Hematopoietic multipotent progenitor cell treated with erythropoietin and hydrocortisone succinate and interleukin-3 and kit ligand, for 8 days (in vitro differentiated cells): ENCODE measurements around the gene RIMBP2.

ENCODE experiments used
- DNase-seq: peaks from one replicate; pipeline ENCODE4 v3.0.0-alpha.2; 2015

The RIMBP2 gene

DNA sequence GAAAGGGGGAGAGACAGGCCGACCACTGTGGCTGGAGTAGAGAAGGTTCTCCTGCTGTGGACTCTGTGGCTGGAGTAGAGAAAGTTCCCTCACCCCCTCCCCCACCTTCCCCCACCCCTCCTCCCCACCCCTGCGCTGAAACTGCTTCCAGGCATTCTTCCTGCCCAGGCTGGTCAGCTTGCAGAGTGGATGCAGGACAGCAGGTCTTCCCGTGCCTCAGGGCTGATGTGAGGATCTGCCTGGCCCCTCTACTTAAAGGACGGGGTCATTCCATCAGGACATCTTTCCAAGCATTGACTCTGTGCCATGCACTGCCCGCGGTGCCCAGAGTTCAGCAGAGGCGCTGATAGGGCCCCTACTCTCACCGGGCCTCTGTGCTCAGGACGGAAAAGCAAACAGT lies 13.2 kb upstream of the RIMBP2 start:
- DNase-seq: no peak

DNA sequence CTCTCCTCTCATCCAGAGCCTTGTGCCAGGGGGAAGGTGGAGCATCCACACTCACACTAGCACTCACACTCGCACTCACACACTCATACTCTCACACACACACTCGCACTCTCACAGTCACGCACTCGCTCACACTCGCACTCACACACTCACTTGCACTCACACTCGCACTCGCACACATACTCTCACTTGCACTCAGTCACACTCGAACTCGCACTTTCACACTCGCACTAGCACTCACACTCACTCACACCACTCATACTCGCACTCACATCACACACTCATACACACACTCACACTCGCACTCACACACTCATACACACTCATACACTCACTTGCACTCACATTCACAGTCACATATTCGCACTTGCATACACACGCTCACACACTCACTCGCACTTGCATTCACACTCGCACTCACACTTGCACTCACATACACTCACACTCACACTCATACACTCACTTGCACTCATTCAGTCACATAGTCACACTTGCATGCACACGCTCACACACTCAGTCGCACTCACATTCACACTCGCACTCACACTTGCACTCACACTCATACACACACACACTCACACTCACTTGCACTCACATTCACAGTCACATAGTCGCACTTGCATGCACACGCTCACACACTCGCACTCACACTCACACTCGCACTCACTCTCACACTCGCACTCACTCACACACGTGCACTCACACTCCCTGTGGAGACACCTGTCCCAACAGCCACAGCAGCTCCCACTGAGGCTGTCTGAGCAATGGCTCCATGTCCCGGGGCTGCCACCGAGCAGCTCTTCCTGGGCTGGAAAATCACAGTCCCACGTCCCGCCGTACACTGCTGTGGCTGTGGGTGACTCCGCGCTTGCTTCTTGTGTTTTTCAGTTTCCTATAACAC lies 12.3 kb upstream of the RIMBP2 start:
- no peak for DNase-seq

- DNase-seq: no peak
Observed at GRCh38 chr12:130719263-130719859, 3.3 kb upstream of the RIMBP2 start.

- no peak for DNase-seq
Observed at GRCh38 chr12:130717752-130718151, 1.7 kb upstream of the RIMBP2 start.

DNA sequence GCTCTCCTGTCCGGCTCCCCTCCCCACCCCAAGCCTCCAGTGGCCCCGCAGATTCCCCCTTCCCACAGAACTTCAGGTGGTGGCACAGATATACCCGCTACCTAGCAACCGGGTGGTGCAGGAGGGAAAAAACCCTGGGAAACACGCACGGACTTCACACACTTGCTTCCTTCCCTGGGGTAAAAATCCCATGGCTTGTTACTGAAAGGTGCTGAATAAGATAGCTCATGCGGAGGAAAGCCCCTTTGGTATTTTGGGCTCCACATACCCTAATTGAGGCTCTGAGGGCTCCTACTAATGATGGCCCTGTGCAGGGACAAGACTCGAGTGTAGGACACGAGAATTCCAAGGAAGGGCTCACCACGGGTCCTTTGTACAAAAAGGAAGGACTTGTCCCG lies 869 bp upstream of the RIMBP2 start:
- DNase-seq: no peak

- DNase-seq: no peak
Observed at GRCh38 chr12:130715150-130715997, 725 bp downstream of the RIMBP2 start.

- DNase-seq: no peak
Observed at GRCh38 chr12:130714591-130715149, 1.4 kb downstream of the RIMBP2 start.

GRCh38 chr12:130714091-130714590 lies 2.0 kb downstream of the RIMBP2 start:
- DNase-seq: no peak

- no peak for DNase-seq
Observed at GRCh38 chr12:130713581-130713991, 2.5 kb downstream of the RIMBP2 start.

DNA sequence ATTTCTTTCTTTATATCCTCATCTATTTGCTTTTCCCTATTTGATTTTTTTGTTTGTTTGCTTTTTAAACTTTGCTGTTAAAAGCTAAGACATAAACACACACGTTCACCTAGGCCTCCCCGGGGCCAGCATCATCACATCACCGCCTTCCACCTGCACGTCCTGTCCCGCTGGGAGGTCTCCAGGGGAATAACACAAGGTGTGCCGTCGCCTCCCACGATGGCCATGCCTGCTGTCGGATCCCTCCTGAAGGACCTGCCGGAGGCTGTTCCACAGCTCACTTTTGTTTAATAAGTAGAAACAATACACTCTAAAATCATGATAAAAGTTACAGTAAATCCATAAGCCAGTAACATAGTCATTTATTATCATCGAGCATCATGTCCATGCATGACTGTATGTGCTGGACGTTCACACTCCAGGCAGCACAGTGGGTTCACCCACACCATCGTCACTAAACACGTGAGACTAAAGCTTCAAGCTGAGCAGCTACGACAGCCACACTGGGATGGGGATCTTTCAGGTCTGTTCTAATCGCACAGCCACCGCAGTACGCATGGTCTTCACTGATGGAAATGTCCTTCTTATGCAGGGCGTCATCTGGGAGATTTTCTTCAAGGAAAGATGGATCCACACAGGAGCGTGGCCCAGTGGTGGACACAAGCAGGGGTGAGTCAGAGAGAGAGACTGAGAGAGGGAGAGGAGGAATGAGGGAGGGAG lies 3.6 kb downstream of the RIMBP2 start:
- no peak for DNase-seq

GRCh38 chr12:130711756-130712155 lies 4.3 kb downstream of the RIMBP2 start:
- DNase-seq: no peak

DNA sequence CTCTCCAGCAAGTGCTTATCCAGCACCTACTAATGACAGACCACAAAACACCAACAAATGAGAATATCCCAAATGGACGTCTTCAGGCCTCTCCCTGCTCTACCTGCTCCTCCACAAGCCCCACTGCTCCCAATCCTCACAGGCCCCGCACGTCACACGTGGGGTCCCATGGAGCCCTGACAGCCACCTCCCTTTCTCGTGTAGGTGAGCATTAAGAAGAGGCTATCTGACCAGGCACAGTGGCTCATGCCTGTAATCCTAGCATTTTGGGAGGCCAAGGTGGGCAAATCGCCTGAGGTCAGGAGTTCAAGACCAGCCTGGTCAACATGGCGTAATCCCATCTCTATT lies 5.4 kb downstream of the RIMBP2 start:
- DNase-seq: no peak

- no peak for DNase-seq
Observed at GRCh38 chr12:130709971-130710732, 5.9 kb downstream of the RIMBP2 start.

DNA sequence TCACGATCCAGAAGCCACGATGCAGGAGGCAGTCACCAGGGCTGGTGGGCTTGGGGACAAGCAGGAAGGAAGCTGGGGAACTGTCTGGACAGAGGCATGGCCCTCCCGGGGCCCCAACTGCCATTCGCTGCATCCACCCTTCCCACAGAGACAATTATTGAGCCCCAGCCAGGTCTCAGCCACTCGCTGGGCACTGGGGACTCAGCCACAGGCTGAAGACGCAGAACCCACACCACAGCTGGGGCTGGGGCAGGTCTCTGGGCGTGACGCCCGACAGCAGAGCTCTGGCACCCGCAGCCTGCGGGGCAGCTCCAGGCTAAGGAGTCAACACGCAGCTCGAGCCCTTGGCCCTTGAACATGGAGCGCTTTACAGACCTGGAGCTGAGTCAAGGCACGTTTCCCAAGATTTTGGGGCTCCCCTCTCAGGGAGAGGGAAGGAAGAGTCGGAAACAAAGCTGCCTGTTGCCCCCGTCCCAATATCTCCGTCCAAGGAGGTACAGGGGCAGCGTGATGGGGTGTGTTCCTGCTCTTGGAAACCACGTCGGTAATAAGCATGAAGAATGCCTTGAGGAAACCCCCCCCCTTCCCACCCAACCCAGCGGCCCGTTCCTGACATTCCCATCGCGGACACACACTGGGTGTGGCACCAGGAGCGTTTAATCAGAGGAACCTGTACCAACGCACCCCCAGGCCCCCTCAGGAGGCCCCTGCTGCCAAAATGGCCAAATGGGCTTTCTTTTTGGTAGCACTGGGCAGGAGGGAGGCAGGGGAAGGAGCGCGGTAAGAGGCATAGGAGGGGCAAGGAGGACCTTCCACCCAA lies 6.7 kb downstream of the RIMBP2 start:
- DNase-seq: no peak

DNA sequence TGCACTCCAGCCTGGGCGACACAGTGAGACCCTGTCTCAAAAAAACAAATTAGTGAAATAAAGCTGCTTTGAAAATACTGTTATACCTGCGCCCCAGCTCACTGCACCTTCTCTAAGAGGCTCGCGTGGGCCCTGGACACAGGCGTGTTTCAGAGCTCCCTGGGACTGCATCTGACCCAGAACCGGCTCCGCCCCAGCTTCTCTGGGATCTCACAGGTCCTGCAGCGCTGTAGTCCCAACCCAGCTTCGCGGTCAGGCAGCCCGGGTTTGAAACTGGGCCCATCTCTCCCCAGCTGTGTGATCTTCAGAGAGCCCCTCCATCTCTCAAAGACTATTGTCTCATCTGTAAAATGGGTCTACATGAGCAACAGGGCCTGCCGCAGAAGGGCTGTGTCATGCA lies 7.5 kb downstream of the RIMBP2 start:
- DNase-seq: no peak

GRCh38 chr12:130707571-130707891 lies 8.6 kb downstream of the RIMBP2 start:
- no peak for DNase-seq

GRCh38 chr12:130706885-130707570 lies 9.1 kb downstream of the RIMBP2 start:
- no peak for DNase-seq

DNA sequence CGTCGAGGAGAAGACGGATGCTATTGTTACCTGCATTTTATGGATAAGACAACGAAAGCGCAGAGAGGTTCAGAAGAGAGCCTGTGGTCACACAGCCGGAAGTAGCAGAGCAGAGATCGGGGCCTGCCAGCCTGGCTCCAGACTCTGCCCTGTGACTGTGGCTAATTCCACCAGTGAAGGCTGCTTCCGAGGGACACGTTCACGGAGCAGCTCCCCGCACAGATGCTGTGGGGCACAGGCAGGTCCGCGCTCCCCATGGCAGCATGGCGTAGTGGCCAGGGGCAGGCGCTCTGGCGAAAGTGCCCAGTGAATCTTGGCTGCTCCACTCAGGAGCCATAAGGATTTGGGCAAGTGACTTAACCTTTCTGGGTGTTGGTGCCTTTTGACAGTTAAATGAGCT lies 9.8 kb downstream of the RIMBP2 start:
- DNase-seq: no peak

GRCh38 chr12:130705178-130705822 lies 10.8 kb downstream of the RIMBP2 start:
- DNase-seq: no peak

GRCh38 chr12:130704606-130705005 lies 11.5 kb downstream of the RIMBP2 start:
- DNase-seq: no peak
